DOHH2 (cell line): ENCODE data around the gene SAP130.

Experiments used
- EZH2phosphoT487 ChIP-seq: fragments of 200-600 bp; sonication (generic); IDR thresholded peaks from 2 replicates; pipeline ENCODE4 v1.6.1; 2017; ENCODE audit warnings: borderline replicate concordance, mild to moderate bottlenecking, antibody characterized with exemption, low read length, moderate library complexity, mixed read lengths
- TF ChIP-seq, protein P1 (sequence below): fragments of 200-600 bp; sonication (generic); IDR thresholded peaks from one replicate; pipeline ENCODE4 v1.5.1; 2014; ENCODE audit warnings: antibody characterized with exemption, mild to moderate bottlenecking, low read depth, low read length; ENCODE audit not compliant: poor library complexity, severe bottlenecking

GRCh38 chr2:127911737-127912136 lies 116.1 kb downstream of the SAP130 start:
- TF ChIP-seq, protein P1, sequence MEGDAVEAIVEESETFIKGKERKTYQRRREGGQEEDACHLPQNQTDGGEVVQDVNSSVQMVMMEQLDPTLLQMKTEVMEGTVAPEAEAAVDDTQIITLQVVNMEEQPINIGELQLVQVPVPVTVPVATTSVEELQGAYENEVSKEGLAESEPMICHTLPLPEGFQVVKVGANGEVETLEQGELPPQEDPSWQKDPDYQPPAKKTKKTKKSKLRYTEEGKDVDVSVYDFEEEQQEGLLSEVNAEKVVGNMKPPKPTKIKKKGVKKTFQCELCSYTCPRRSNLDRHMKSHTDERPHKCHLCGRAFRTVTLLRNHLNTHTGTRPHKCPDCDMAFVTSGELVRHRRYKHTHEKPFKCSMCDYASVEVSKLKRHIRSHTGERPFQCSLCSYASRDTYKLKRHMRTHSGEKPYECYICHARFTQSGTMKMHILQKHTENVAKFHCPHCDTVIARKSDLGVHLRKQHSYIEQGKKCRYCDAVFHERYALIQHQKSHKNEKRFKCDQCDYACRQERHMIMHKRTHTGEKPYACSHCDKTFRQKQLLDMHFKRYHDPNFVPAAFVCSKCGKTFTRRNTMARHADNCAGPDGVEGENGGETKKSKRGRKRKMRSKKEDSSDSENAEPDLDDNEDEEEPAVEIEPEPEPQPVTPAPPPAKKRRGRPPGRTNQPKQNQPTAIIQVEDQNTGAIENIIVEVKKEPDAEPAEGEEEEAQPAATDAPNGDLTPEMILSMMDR, result no peak
- no peak for TF ChIP-seq EZH2phosphoT487
